Stimulated activated CD4-positive, alpha-beta T cell treated with anti-CD3 and anti-CD28 coated beads, Interleukin-1b, Interleukin-23, amount 100 ng/mL, for 24 hours (primary cell): ENCODE data around the gene ADAP1.
"Not testable (repeated sequence)": the region's sequence is repeated elsewhere in the genome, so short reads cannot be mapped to it uniquely, and the experiment has no call there.

ENCODE experiments used
- DNase-seq, 4 experiments: peaks; one replicate each; pipeline ENCODE4 v3.0.0-alpha.2; 2020; ENCODE audit warnings: low read depth in 4 of 4, low spot score in 1 of 4

The ADAP1 gene

GRCh38 chr7:940599-941408 is 13.7 kb downstream of the ADAP1 start:
- DNase-seq, result no peak

GRCh38 chr7:939843-940242 is 14.6 kb downstream of the ADAP1 start:
- DNase-seq, result no peak

DNA sequence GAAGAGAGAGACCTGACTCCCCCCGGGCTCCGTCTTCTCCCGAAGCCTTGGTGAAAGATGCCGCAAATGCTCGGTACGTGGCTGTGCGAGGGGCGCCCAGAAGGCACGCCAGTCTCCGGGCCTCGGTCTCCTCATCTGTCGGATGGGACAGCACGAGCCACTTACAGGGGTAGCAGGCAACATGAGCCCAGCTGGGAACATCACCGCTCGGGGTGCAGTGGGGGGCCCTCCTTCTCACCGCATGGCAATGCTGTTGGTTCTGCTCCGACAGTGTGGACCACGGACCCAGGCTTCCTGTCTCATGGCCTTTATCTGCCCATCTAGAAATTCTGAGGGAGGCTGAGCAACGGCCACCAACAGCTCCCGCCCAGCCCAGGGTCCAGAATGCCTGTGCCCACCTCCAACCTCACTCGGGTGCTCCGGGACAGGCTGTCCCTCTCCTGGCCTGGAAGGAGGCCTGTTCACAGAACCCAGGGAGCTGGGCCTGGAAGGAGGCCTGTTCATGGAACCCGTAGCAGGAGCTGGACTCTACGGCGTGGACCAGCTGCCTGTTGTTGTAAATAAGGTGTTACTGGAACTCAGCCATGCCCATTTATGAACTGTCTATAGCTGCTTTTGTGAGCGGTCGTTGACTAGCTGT is 15.8 kb downstream of the ADAP1 start:
- DNase-seq, result no peak

DNA sequence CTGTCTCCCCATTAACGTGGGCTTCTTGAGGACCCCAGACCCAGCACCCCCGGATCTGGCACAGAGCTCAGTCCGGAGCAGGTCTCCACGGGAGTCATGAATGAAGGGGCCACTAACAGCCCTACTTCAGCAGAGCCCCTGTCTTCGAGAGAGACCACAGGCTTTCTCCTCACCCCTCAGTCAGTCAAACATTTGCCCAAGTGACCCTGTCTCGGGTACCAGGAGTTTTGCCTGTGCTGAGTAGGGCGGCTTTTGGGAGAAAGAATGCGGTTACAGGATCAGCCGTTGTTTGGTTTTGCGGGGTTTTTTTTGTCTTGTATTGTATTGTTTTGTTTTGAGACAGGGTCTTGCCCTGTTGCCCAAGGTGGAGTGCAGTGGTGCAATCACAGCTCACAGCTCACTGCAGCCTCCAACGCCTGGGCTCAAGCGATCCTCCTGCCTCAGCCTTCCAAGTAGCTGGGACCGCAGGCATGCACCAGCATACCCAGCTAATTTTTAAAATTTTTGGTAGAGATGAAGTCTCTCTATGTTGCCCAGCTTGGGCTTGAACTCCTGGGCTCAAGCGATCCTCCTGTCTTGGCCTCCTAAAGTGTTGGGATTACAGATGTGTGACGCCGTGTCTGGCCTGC is 16.5 kb downstream of the ADAP1 start:
- no peak for DNase-seq

GRCh38 chr7:936386-937054 is 18.0 kb downstream of the ADAP1 start:
- DNase-seq, result no peak

DNA sequence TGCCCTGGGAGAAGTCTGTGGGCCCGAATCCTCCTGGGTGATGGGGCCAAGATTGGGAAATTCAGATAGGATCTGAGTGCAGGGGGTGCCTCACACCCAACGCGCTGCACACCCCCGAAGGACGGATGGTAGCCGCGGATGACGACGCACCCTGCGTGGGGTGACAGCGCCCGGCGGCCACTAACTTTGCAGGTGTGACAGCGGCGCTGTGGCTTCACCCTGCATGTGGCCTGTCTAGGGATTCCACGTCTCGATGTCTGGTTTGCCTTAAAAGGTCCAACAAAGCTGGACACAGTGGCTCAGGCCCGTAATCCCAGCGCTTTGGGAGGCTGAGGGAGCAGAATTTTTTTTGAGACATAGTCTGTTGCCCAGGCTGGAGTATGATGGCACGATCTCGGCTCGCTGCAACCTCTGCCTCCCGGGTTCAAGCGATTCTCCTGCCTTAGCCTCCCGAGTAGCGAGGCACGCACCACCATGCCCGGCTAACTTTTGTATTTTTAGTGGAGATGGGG is 18.6 kb downstream of the ADAP1 start:
- no peak for DNase-seq

DNA sequence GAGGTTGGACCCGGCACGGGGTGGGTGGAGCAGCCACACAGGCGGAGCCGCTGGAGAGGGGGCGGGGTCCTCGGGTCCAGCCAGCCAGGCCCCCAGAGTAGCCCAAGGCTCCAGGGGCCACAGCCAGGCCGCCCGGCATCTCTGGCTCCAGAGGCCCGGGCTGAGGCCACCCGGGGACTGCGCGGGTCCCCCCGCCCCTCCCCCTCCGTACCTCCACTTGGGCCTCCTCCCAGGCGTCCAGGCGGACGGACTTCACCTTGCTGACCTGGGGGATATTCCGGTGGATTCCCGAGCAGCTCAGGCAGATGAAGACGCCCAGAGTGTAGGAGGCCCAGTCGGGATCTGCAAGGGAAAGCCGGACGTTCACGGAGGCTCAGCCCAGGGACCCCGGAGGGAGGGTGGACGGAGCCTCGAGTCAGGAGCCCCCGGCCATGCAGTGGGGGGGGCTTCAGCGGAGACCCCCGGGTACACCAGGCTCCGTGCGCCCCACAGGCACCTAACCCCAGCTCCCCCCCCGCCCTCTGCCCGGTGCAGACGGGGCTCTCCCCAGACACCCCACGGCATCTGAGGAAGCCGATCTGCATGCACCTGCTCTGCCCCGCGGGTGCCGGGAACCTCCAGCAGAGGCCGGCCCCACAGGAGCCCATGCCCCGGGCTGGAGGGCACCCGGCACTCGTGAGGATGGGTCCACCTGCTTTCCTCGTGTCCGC is 19.2 kb downstream of the ADAP1 start:
- DNase-seq, result no peak

- DNase-seq, result no peak
Measured at GRCh38 chr7:934469-935163, 19.9 kb downstream of the ADAP1 start.

- DNase-seq, result no peak
Measured at GRCh38 chr7:932651-932975, 21.9 kb downstream of the ADAP1 start.

- DNase-seq, result no peak
Measured at GRCh38 chr7:931871-932650, 22.4 kb downstream of the ADAP1 start.

DNA sequence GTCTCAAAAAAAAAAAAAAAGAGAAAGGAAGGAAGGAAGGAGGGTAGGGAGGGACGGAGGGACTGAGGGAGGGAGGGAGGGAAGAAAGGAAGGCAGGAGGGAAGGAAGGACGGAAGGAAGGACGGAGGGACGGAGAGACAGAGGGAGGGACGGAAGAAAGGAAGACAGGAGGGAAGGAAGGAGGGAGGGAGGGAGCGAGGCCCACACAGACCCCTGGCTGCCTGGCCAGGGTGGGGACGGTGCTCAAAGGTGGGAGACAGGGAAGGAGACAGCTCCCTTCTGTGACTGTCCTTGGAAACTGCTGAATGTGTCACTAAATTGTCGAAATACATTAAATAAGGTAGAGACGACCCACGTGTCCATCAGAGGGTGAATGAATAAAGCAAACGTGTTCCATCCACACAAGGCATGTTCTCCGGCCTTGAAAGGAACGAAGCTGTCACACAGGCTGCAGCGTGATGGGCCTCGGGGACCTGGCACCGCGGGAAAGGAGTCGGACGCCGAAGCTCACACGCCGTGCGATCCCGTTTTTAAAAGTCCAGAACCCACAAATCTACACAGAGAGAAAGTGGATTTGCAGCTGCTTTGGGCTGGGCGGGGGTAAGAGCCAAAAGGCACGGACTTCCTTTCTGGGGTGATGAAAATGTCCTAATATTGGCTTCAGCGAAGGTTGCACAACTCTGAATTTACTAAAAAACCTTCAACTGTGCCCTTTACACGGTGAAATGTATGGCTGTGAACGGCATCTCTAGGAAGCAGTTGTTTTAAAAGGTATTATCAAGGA is 23.3 kb downstream of the ADAP1 start:
- DNase-seq, result no peak

GRCh38 chr7:929311-929711 is 25.2 kb downstream of the ADAP1 start:
- no peak for DNase-seq

- no peak for DNase-seq
Measured at GRCh38 chr7:927031-927671, 27.3 kb downstream of the ADAP1 start.

DNA sequence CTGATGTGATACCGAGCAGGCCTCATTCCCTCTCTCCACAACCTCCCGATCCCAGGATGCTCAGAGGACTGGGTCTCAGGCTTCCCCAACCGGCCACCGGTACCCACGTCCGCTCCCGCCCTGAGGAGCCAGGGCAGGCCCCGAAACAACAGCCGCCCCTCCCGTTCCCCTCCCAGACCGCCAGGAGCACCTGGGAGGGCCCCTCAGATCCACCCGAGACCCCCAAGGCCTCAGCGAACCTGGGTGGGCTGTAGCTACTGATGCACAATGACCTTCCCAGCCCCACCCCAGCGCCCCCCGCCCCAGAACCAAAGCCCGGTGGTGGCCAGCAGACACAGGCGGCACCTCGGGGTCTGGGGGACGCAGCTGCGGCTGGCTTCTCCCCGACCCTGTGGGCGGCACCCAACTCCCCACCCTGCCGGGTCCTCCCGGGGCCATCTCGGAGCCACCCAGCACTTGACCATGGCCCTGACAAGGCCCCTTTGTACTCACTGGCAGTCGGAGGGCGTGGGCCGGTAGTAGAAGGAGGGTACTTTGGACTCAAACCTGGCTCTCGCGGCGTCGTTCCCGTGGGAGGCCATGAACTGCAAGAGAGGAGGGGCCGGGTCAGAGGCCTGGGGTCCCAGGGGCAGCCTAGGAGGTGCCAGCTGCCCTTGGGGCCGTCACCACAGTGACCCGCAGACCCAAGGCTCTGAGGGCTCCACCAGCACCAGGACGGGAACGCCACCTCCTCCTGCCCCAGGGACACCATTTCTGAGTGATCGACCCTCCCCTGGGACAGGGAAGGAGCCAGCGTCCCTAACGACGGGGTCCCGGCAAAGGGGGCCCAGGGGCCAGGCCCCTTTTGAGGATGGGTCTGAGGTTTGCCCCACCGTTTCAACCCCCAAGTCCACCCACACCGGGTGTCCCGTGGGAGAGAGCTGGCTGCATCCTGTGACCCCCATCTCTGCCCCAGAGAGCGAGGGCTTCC is 28.1 kb downstream of the ADAP1 start:
- no peak for DNase-seq

GRCh38 chr7:925601-926000 is 28.9 kb downstream of the ADAP1 start:
- no peak for DNase-seq

- peak in 3 of 4 experiments; percentile 36 to 56 (median 45) for DNase-seq
Measured at GRCh38 chr7:924541-925231, 29.8 kb downstream of the ADAP1 start.

DNA sequence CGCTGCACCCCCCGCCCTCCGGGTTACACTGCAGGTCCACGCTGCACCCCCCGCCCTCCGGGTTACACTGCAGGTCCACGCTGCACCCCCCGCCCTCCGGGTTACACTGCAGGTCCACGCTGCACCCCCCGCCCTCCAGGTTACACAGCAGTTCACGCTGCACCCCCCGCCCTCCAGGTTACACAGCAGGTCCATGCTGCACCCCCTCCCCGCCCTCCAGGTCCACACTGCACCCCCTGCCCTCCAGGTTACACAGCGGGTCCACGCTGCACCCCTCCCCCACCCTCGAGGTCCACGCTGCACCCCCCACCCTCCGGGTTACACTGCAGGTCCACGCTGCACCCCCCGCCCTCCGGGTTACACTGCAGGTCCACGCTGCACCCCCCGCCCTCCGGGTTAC is 30.4 kb downstream of the ADAP1 start:
- DNase-seq, result not testable (repeated sequence)
